Osteoblast (primary cell): ENCODE results near the gene BFSP2. TPM values are rescaled to one million over a fixed set of nuclear protein-coding genes. Genes with fewer than 3 reads are reported as not detected.

Source experiments
- DNase-seq: peaks from one replicate; pipeline ENCODE4 v3.0.0; 2011; ENCODE audit warnings: low spot score, mixed read lengths; ENCODE audit not compliant: insufficient read length; ENCODE audit errors: missing footprints
- H2AFZ ChIP-seq: 2 replicates; pipeline ENCODE4 v1.6.0; 2011; ENCODE audit warnings: mild to moderate bottlenecking, low read length
- H3K27ac ChIP-seq: 2 replicates; pipeline ENCODE4 v1.5.1; 2011; ENCODE audit warnings: mild to moderate bottlenecking, low read depth, low read length, moderate library complexity
- H3K27me3 ChIP-seq: 2 replicates; pipeline ENCODE4 v1.6.0; 2012; ENCODE audit warnings: mild to moderate bottlenecking, control low read depth, inconsistent platforms, low read length, moderate library complexity; ENCODE audit not compliant: insufficient read depth
- H3K36me3 ChIP-seq: 2 replicates; pipeline ENCODE4 v1.5.1; 2011; ENCODE audit warnings: mild to moderate bottlenecking, low read length, control low read depth, moderate library complexity; ENCODE audit not compliant: insufficient read depth
- H3K4me1 ChIP-seq: 2 replicates; pipeline ENCODE4 v1.5.1; 2011; ENCODE audit warnings: mild to moderate bottlenecking, low read length, control low read depth, moderate library complexity; ENCODE audit not compliant: insufficient read depth
- H3K4me2 ChIP-seq: 2 replicates; pipeline ENCODE4 v1.6.0; 2011; ENCODE audit warnings: mild to moderate bottlenecking, low read length; ENCODE audit not compliant: insufficient read depth
- H3K4me3 ChIP-seq: fragments of 200-600 bp; sonication (generic); 3 replicates; pipeline ENCODE4 v1.5.1; 2012; ENCODE audit warnings: mild to moderate bottlenecking, low read length, inconsistent platforms; ENCODE audit not compliant: insufficient read depth
- H3K79me2 ChIP-seq: 2 replicates; pipeline ENCODE4 v1.6.0; 2012; ENCODE audit warnings: mild to moderate bottlenecking, low read length, control low read depth, inconsistent platforms; ENCODE audit not compliant: insufficient read depth
- H3K9me3 ChIP-seq: 2 replicates; pipeline ENCODE4 v1.5.1; 2011; ENCODE audit warnings: low read depth, low read length, control low read depth
- H4K20me1 ChIP-seq: 2 replicates; pipeline ENCODE4 v1.6.0; 2012; ENCODE audit warnings: mild to moderate bottlenecking, low read length, control low read depth; ENCODE audit not compliant: insufficient read depth
- total RNA-seq: library from RNA; depleted of rRNA; stranded (reverse); fragments of >200 nt; gene quantifications from 2 replicates; pipeline ENCODE4 v1.2.3, GENCODE V29; 2012
- TF ChIP-seq, protein P1 (sequence below): IDR thresholded peaks from 2 replicates; pipeline ENCODE4 v1.5.1; 2011; ENCODE audit warnings: mild to moderate bottlenecking, low read depth, low read length, moderate library complexity; ENCODE audit errors: extremely low read depth

BFSP2 gene
- total RNA-seq, 1 donor = not detected

DNA sequence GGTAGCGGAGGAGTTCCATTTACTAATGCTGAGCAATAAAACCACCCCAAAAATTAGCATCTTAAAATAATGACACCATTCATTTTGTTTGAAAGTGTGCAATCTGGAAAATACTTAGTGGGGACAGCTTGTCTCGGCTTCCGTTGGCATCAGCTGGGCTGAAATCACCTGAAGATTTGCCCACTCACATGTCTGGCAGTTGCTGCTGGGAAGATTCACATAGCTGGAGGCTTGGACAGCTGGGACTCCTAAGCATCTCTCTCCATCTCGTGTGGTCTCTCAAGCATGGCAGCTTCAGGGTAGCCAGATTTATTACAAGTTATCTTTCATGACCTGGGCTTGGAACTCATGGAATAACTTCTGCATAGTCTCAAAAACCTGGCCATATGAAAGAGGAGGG lies 38.4 kb upstream of the BFSP2 start:
- Histone ChIP-seq H3K4me3 (no peak overlapping the region), H3K27ac (no peak overlapping the region), H3K4me1 (no peaks in the 10 kb centered on the region), H3K9me3 (no peaks in the 10 kb centered on the region), H3K36me3 (no peaks in the 10 kb centered on the region), H2AFZ (no peak overlapping the region), H3K79me2 (no peaks in the 10 kb centered on the region), H3K27me3 (no peaks in the 10 kb centered on the region), H3K4me2 (no peak overlapping the region), H4K20me1 (no peaks in the 10 kb centered on the region)
- DNase-seq = no peak
- TF ChIP-seq, protein P1, sequence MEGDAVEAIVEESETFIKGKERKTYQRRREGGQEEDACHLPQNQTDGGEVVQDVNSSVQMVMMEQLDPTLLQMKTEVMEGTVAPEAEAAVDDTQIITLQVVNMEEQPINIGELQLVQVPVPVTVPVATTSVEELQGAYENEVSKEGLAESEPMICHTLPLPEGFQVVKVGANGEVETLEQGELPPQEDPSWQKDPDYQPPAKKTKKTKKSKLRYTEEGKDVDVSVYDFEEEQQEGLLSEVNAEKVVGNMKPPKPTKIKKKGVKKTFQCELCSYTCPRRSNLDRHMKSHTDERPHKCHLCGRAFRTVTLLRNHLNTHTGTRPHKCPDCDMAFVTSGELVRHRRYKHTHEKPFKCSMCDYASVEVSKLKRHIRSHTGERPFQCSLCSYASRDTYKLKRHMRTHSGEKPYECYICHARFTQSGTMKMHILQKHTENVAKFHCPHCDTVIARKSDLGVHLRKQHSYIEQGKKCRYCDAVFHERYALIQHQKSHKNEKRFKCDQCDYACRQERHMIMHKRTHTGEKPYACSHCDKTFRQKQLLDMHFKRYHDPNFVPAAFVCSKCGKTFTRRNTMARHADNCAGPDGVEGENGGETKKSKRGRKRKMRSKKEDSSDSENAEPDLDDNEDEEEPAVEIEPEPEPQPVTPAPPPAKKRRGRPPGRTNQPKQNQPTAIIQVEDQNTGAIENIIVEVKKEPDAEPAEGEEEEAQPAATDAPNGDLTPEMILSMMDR = no peak

DNA sequence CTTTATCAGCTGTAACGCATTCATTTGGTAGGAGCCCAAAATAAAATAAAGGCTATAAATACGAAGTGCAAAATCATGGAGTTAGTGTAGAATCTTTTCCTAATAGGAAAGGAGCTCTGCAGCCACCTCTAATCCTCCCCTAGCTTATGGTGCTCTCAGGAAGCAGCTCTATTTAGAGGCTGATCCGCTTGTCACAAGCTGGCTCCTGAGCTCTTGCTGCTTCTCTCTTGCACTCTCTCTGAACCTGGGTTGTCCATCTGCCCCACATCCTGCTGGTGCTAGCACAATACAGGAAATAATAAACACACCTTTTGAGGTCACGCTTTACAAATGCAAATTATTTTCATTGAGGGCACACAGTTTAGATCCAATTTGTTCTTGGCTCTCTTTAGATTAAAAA lies 37.3 kb upstream of the BFSP2 start:
- H3K4me1 ChIP-seq = no peaks in the 10 kb centered on the region
- H3K79me2 ChIP-seq = no peaks in the 10 kb centered on the region
- no peak overlapping the region for H3K27ac ChIP-seq
- no peak for DNase-seq
- H3K9me3 ChIP-seq = no peaks in the 10 kb centered on the region
- H3K4me3 ChIP-seq = no peak overlapping the region
- TF ChIP-seq, protein P1 = no peak
- H4K20me1 ChIP-seq = no peaks in the 10 kb centered on the region
- no peak overlapping the region for H3K4me2 ChIP-seq
- peaks cover 5% of the 10 kb centered on the region for H3K27me3 ChIP-seq
- H3K36me3 ChIP-seq = no peaks in the 10 kb centered on the region
- no peak overlapping the region for H2AFZ ChIP-seq

DNA sequence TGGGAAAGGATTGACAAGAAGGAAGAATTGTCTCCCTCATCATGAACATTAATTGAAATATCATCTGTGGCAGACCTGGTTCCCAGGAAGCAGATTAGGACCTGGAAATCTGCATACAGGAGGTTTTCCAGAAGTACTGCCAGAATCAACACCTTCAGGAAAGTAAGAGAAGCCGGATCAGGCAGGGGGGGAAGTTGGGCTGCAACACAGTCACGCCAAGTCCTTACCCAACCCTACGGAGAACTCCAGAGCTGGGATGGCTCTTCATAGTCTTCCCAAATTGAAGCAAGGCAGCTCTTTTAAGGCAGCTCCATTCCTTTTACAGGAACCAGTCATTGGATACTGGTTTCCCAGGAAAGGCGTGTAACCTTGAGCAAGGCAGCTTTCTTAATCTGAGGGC lies 35.2 kb upstream of the BFSP2 start:
- Histone ChIP-seq H3K27me3 (peaks cover 7% of the 10 kb centered on the region), H3K27ac (no peak overlapping the region), H3K9me3 (no peaks in the 10 kb centered on the region), H2AFZ (no peak overlapping the region), H4K20me1 (no peaks in the 10 kb centered on the region), H3K4me2 (no peak overlapping the region), H3K79me2 (no peaks in the 10 kb centered on the region), H3K36me3 (no peaks in the 10 kb centered on the region), H3K4me3 (no peak overlapping the region), H3K4me1 (no peaks in the 10 kb centered on the region)
- no peak for DNase-seq
- TF ChIP-seq, protein P1 = no peak

DNA sequence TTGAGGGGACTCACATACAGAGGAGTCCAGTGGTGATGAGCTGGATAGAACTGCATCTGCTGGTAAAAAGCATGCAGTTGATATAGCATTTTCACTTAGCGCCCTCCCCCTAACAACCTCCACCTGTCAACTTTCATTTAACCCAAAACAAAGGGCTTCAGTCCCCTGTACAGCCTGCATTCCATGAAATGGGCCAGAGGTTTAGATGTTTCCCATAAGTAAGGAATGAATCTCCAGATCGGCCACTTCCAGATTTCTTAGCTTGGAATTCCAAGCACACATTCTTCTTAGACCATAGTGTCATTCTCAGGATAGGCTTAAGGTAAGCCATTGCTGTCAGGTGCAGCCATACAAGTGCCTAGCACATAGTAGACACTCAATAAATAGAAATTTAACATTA lies 32.9 kb upstream of the BFSP2 start:
- Histone ChIP-seq H3K27me3 (peaks cover 7% of the 10 kb centered on the region), H2AFZ (no peak overlapping the region), H4K20me1 (no peaks in the 10 kb centered on the region), H3K4me2 (no peak overlapping the region), H3K36me3 (no peaks in the 10 kb centered on the region), H3K4me1 (no peaks in the 10 kb centered on the region), H3K27ac (no peak overlapping the region), H3K9me3 (no peaks in the 10 kb centered on the region), H3K79me2 (no peaks in the 10 kb centered on the region), H3K4me3 (no peak overlapping the region)
- no peak for DNase-seq
- TF ChIP-seq, protein P1 = no peak
